ENCODE measurements around the gene TMEM30A. TPM values are rescaled to one million over a fixed set of nuclear protein-coding genes. Genes with fewer than 3 reads are reported as not detected.

The TMEM30A gene
- total RNA-seq, 1 donor from 2014 or later: 112 TPM

DNA sequence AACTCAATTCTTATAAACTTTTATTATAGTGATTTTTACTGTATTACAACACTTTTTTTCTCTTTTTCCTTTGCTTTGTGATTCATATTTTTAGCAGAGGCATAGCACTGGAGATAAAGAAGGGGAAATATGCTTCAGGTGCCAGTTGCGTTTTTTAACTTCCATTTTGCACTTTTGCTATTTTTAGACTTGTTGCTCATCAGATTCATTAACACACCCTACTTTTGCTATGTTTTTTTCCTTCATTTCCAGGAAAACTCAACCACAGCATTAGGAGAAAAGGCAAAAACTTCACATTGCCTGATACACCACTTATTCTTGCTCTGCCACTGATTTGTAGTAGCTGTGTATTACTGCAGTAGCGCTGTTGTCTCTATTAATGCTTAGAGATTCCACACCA, 8.0 kb upstream of the TMEM30A start:
- intact Hi-C loops (cut with micrococcal nuclease): no loop called here

DNA sequence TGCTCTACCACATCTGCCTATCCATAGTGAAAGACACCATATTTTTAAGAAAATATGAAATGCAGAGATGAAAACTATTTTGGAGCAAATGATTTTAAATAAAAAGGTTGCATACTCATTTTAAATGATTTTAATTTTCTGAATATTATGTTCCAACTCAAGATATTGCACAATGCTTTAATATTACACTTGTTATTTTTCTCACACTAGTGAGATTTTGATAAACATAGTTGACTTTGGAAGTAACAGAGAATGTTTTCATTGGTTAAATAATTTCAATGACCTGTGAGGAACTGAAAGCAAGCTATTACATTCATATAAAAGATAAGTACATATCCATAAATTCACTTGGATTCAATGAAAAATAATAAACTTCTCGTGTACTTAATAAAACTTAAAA, 7.2 kb upstream of the TMEM30A start:
- intact Hi-C loops (cut with micrococcal nuclease): no loop called here

DNA sequence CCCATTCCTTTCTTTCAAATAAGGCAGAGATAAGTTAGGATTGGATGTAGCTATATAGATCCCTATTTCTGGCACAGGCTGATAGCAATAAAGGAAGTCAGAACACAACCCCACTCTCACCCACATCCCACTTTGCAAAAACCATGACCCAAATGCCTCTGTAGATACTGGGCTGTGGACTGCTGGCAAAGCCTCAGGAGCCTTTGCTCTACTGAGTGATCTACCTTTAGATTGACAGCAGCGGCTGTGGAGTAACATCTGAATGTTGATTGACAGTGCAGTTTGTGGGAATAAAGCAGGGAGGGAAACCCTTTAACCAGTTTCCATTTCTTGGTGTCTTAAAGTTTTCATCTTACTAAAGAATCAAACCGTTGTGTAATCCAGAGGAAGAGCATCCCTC, 6.7 kb upstream of the TMEM30A start:
- intact Hi-C loops (cut with micrococcal nuclease): no loop called here

DNA sequence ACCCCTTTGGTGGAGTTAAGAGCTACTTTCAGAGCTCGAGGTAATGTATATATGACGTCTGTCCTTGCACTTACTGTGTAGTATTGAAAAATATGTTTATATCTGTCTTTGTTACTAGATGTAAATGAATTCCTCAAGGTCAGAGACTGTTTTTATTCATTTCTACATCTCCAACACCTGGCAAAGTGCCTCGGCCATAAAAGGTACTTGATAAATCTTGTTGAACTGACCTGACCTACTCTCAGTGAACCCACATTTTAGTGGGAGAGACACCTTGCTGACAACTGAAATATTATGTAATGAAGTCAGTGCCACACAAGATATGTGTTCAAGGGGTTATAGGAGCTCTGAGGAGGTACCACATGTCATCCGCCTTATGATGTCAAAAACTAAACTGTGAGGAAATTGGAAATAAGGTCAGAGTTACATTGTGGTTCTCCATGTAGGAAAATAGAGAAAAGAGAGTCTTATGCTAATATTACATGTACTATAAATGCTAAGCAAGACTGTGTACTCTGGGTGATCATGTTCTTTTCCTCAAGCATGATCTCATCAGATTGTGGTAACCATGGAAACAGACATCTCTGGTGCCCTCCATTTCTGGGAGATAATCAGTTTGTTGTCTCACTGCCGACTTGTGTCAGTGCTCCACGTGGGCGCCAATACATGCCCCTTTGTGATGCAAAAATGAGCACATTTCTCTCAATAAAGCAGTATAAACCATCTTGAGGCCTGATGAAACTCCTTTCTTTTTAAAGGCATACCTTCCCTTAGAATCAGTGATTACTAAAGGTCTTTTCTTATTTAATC, 5.7 kb upstream of the TMEM30A start:
- intact Hi-C loops (cut with micrococcal nuclease): no loop called here

DNA sequence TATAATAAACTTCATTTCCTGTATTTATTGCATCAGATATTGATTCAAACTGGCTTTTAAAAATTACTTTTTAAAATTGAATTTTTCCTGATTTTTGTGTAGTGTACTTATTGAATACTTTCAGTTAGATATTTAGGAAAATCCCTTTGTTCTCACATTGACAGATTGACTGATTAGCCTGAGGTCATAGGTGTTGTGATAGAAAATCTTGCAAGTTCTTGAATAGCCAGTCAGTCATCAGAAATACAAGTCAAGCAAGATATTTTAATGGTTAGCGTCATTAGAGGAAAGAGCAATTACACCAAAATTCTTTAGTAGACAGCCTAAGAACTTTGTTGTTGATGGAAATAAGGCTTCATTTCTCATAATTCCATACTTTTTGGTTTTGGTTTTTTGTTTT, 3.4 kb upstream of the TMEM30A start:
- intact Hi-C loops (cut with micrococcal nuclease): no loop called here

DNA sequence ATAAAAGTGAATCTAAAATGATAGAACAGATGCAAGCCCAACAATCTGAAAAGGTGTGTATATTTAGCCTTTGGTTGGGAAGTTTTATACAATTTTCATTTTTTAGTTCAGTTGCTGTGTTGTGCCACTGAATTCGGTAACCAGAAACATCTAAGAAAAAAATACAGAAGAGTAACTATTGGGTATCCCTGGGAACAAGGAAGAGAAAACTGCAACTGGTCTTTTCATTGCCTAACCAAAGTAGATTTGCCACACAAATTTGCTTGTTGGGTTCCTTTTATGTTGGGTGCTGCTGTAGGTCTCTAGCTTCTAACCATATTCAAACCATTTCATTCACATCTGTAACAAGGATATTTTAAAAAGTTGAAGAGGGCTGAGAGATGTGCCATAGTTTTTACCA, 2.8 kb upstream of the TMEM30A start:
- intact Hi-C loops (cut with micrococcal nuclease): no loop called here

DNA sequence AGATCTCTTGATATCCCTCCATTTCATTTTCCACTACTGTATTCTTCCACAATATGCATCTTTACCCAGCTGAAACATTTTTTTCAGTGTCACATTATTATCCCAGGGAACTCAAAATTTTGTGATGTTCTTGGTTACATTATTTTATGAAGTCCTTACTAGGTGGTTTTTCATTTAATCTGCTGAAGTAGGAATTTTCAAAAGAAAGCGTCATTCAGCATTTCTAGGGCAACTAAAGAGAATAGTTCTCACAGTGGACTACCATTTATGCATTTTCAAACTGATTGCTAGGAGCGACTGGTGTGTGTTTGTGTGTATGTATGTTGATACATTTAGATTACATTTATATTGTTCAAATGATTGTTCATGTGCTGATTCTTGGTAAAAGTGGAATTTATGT, 2.4 kb upstream of the TMEM30A start:
- intact Hi-C loops (cut with micrococcal nuclease): no loop called here

DNA sequence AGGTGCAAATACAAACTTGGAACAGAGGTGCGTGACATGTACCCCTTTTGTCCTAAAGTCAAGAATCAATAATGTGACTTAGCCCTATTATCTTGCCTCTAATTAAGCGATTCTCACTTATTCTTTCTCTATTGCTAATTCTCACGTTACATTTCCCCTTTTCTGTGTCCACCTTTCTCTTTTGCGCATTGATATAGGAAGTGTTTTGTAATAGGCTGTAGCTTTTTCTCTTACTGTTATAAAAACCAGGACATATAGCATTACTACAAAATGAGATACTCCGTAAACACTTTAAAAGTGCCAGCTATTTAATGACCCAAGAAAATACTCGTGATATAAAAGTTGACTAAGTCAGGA, 669 bp upstream of the TMEM30A start:
- intact Hi-C loops (cut with micrococcal nuclease): loop anchor here (1.0 kb wide), 6 partner anchors 12 to 1764 kb away; partner anchors contain the start of gene EEF1A1

DNA sequence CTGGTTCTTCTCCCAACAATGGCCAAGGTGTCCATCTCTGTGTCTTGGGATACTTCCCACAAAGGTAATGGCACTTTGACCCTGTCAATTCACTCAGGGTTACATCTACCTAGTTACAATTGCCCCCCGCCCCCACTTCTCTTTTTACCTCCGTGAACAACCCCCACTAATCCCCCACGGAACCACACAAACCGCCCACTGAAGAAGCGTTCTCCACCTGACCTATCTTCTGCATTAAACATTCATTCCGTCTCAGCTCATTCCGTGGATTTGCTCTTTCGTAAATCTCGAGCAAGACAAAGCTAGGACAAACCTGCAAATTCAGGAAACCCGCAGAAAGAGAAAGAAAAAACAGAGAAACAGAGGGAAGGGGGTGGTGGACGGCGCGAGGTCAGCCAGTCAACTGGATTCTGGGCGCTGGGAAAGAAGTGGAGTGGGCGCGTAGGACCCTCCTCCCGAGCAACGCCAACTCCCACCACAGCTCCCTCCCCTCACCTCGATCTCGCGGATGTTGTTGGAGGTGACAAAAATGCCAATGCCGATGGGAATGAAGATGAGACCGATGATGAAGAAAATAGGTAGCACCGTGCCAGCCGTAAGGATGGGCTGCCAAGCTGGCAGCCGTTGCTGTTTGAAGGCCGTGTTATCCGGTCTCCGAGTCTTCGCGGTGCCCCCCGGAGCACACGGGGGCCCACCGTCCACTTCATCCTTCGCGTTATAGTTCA, 523 bp downstream of the TMEM30A start:
- intact Hi-C loops (cut with micrococcal nuclease): loop anchor here (1.0 to 5.0 kb wide), 5 partner anchors 9 to 1697 kb away; partner anchors contain the start of gene COX7A2

DNA sequence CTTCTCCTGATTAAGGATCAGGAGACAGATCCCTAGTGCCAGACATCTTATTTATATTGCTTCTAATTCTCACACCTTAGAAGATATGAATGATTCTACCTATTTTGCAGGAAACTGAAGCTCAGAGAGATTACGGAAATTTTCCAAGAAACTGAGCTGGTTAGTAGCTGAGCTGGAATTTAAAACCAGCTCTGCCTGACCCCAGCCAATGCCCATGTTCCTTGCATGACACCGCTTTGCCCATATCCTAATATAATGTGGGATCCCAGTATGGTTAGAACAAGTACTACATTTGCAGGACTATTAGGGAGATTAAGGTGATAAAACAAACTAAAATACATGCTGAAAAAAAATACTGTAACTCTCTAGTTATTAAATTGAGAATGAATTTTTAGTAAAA, 1.9 kb downstream of the TMEM30A start:
- intact Hi-C loops (cut with micrococcal nuclease): loop anchor here (1.0 to 5.0 kb wide), 3 partner anchors 7 to 1695 kb away; no protein-coding TSS in a partner anchor

DNA sequence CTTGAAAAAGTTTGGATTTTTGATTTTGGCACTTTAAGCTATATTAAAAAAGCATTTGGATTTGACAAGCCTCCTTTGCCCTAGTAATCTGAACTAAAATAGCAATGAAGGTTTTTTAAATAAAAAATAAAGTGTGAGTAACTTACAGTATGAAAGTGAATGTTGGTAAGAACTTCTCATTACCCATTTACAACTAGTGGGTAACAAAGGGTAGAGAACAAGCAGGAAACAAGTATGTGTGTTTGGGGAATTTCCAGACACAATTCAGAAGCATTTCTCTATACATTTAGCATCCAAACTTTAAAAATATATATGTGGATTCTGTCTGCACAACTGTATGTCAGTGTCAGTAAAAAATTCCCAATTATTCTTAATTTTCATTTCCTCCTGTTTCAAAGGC, 2.9 kb downstream of the TMEM30A start:
- intact Hi-C loops (cut with micrococcal nuclease): loop anchor here (5.0 kb wide), 1 partner anchor 1694 kb away; no protein-coding TSS in a partner anchor

DNA sequence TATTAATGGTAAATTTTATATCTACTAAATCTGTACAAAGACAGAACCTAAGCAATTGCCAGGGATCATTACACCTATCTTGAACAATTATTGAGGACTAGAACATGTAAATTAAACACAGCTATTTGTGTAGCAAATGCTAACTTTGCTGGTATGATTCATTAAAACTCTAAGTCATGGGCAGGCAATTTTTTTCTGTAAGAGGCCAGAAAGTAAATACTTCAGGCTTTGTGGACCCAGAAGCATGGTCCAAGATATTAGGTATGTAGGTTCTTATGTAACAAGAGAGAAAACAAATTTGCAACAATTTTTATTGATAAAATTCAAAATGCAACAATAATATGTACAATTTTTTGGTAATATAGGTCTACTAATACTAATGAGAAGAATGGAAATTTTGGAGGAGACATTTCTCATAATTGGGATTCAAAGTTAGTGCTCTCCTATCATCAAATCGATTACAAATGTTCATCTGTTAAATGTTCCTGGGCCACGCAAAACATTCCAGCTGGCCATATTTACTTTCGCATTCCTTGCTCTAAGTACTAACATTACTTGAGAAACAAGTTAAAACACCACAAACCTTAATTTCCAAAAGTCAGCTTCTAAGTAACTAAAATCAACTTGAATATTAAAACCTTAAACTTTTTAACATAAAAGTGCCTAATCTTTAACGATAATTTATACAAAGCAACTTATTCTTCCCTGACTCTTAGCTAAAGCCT, 4.3 kb downstream of the TMEM30A start:
- intact Hi-C loops (cut with micrococcal nuclease): loop anchor here (5.0 kb wide), 1 partner anchor 1693 kb away; no protein-coding TSS in a partner anchor

DNA sequence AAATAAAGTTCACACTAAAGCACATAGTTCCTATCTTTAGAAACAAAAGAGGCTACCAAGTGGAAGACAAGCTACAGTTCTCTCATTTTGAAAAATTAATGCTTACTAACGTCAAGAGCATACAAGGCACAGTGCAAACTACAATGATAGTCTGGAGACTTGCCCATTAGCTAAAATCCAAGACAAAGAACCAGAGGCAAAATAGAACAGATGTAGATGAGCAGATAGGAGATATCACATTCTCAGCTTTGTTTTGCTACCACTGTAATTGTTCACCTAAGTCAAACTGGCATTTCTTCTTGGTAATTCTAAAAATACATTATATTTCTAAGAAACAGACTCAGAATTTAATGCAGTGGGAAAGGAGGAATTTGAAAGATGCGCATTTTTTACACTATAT, 5.2 kb downstream of the TMEM30A start:
- intact Hi-C loops (cut with micrococcal nuclease): no loop called here

DNA sequence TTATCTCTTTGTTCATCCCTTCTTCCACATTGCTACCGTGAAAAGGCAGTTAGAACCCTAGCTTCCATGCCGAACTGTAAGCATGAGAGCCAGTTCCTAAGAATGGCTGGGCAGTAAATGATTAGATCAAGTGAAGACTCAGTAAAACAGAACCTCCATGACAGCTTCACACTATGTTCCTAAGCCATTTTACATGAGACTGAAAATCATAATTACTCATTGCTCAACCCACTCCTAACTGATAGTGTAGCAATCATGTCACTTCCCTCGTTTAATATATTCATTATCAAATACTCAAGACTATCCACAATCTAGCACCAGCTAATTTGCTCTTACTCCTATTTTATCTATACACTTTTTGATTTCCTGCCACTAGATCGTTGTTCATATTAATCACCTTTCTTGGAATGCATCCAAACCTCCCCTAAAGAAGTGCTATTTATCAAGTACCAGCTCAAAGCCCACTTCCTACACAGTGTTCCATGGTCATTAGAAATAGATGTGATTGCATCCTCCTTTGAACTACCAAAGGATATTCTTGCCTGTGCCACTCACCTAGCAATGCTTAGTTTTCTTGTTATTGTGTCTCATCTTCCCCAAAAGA, 6.0 kb downstream of the TMEM30A start:
- intact Hi-C loops (cut with micrococcal nuclease): no loop called here

DNA sequence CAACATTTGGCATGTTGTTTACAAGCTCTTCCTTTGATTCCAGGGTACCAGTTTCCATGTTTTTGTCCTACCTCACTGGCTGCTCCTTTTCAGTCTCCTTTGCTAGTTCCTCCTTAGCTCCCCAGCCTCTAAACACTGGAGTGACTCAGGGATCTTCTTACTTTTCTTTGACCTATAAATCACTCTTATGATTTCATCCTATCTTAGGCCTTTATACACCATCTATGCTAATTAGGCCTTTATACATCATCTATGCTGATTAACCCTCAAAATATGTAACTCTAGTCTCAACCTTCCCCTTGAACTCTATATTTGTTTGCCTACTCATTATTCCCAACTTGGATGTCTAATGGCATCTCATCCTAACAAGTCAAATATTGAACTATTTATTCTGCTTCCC, 9.5 kb downstream of the TMEM30A start:
- intact Hi-C loops (cut with micrococcal nuclease): loop anchor here (1.0 kb wide), 1 partner anchor 8 kb away; no protein-coding TSS in a partner anchor

DNA sequence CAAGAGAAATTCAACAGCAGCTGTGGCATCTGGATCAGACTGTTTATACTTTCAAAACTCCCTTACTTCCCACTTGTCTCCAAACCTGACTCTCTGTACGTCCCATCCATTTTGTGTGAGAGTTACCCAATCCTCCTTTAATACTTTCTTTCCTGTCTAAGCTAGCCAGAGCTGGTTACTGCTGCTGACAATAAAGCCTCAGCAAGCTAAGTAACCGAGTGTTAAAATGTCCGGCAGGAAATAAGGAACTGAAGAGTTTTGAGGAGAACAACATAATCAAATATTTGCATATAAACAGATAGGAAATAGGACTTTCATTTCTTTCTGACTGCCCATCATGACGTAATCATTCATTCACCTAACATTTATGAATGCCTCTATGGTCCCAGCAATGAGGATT, 11.6 kb downstream of the TMEM30A start:
- intact Hi-C loops (cut with micrococcal nuclease): no loop called here

DNA sequence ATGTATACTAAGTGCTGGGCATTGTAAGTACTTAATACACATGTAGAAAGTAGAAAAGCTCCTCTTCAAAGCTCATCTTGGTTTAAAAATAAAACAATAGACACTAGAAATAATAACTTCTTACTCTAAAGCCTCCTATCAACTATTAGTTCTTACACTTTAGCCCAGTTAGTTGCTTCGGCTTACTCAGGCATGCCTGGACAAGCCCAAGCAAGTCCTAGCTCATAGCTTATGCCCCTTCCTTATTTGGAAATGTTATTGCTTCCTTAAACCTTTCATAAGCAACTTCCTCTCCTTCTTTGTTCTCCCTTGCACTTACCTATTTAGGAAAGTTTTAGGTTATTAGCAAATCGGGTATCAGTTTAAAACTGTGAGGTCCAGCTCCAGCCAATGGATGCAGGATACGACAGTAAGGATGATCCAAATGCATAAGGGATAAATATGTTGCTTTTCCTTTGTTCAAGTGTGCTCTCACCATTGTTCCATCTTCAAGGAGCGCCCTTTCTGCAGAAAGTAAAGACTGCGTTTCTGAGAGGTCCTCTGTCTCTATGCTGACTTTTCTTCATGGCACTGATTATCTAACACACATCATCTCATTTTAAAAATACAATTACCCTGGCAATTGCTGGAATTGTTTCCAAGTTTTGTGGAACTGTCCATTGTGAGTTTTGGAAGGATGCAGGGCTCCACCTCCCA, 12.3 kb downstream of the TMEM30A start:
- intact Hi-C loops (cut with micrococcal nuclease): no loop called here

DNA sequence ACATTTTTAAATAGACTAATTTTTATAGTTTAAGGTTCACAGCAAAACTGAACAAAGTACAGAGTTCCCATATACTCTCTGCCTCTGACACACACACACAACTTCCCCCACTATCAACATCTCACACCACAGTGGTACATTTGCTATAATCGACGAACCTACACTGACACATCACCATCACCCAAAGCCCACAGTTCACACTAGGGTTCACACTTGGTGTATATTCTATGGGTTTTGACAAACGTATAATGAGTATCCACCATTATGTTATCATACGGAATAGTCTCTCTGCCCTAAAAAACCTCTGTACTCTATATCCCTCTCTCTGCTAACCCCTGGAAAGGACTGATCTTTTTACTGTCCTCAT, 15.6 kb downstream of the TMEM30A start:
- intact Hi-C loops (cut with micrococcal nuclease): no loop called here

DNA sequence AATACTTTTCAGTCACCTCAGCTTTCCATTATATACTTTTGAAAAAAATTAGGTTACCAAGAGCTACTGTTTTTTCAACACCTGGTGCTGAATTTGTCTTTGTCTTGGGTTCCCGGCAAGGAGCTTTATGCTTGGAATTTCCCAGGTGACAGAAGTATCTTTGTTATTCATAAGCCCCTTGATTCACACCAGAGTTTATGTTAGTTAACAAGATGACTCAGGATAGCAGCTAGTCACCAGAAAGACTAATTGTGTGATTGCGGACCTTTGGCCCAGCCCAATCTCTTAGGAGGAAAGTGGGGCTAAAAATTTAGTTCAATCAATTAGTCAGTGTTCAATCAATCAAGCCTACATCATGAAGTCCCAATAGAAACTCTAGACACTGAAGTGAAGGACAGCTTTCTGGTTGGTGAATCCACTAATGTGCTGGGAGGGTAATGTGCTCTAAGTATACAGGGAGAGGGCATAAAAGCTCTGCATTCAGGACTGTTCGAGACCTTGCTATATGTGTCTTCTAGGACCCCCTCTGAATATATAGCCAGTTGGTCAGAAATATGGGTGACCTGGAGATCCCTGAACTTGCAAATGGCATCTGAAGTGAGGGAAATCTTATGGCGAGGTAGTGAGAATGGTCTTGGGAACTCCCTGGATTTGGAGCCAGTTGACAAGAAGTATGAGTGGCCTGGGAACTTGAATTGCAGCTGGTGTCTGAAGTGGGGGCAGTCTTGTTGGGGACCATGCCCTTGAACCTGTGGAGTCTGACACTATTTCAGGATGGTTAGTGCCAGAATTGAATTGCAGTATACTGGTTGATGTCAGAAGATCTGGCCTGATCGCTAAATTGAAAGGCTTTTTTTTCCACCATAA, 16.2 kb downstream of the TMEM30A start:
- intact Hi-C loops (cut with micrococcal nuclease): no loop called here

DNA sequence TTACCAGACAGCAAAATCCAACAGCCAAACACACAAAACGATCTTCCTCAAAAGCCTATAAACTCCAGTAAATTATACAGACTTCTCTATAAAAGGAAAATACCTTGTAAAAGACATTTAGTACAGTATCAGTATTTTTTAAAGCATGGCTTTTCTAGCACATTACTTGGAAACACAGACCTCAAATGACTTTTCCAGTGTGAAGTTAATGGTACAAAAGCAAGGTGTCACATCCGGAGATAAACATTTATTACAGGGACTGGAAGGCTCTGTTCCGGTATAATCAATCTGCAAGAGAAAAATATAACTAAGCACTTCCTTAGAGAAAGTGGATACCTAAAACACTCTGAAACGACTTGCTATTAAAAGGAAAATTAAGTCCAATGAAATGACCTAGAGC, 17.1 kb downstream of the TMEM30A start:
- intact Hi-C loops (cut with micrococcal nuclease): loop anchor here (2.0 kb wide), 1 partner anchor 23 kb away; no protein-coding TSS in a partner anchor
